CD4-positive, alpha-beta T cell (primary cell): Measurements from ENCODE around the gene KRTAP10-7. TPM values are rescaled to one million over a fixed set of nuclear protein-coding genes. Genes with fewer than 3 reads are reported as not detected.
A peak's percentile ranks its signal among the peaks of the same experiment; 100 is the strongest.

Experiments
- ATAC-seq: fragments of 200-7000 bp; cut with Tn5 transposase; one replicate; pipeline ENCODE4 v1.10.0; 2022; ENCODE audit warnings: mild to moderate bottlenecking; ENCODE audit not compliant: poor library complexity
- CTCF ChIA-PET: fragments of 350-600 bp; sonication (Branson Sonifier 250); formaldehyde crosslinking; loops from one replicate; lab custom pipeline; 2021; ENCODE audit warnings: antibody characterized with exemption, inconsistent platforms; lab: Charles Lee
- POLR2A ChIA-PET: fragments of 350-600 bp; sonication (Branson Sonifier 250); formaldehyde crosslinking; loops from one replicate; lab custom pipeline; 2021; ENCODE audit warnings: antibody characterized with exemption, inconsistent platforms; lab: Charles Lee
- DNase-seq, 14 experiments: peaks; one replicate each; pipeline ENCODE4 v3.0.0-alpha.2; 2013 to 2020; ENCODE audit warnings: mixed read lengths in 2 of 14
- H3K27ac ChIP-seq, 2 donors: one replicate each; pipeline versions ENCODE4 v1.5.1 to v1.7.0; 2013; ENCODE audit warnings: low read length in 2 of 2, low read depth in 1 of 2, mild to moderate bottlenecking in 1 of 2
- H3K27me3 ChIP-seq, 2 experiments: 1 replicate in 1 of 2; 2 replicates in 1 of 2; pipeline versions ENCODE4 v1.6.1 to v1.7.0; 2013; ENCODE audit warnings: low read length in 2 of 2, control low read depth in 1 of 2, mild to moderate bottlenecking in 1 of 2, moderate library complexity in 1 of 2; ENCODE audit not compliant: insufficient read depth in 2 of 2, control insufficient read depth in 1 of 2
- H3K36me3 ChIP-seq: one replicate; pipeline ENCODE4 v1.6.1; 2013; ENCODE audit warnings: low read length, control low read depth; ENCODE audit not compliant: insufficient read depth
- H3K4me1 ChIP-seq: one replicate; pipeline ENCODE4 v1.6.1; 2013; ENCODE audit warnings: low read length, control low read depth; ENCODE audit not compliant: insufficient read depth
- H3K4me3 ChIP-seq: one replicate; pipeline ENCODE4 v1.5.1; 2013; ENCODE audit warnings: mild to moderate bottlenecking, low read length, moderate library complexity
- H3K9me3 ChIP-seq, 2 experiments: 1 replicate in 1 of 2; 2 replicates in 1 of 2; pipeline versions ENCODE4 v1.6.1 to v1.7.0; 2013; ENCODE audit warnings: low read length in 2 of 2, mild to moderate bottlenecking in 2 of 2, control low read depth in 1 of 2, moderate library complexity in 1 of 2; ENCODE audit not compliant: control insufficient read depth in 1 of 2, insufficient read depth in 1 of 2
- H3K27ac Mint-ChIP-seq: one replicate; pipeline ENCODE4 v1.8.0; 2020; ENCODE audit warnings: mixed read lengths
- H3K27me3 Mint-ChIP-seq: one replicate; pipeline ENCODE4 v1.8.0; 2021; ENCODE audit warnings: mixed read lengths
- H3K36me3 Mint-ChIP-seq: one replicate; pipeline ENCODE4 v1.8.0; 2021; ENCODE audit warnings: low read depth, mixed read lengths
- H3K4me1 Mint-ChIP-seq: one replicate; pipeline ENCODE4 v1.8.0; 2021; ENCODE audit warnings: low read depth, mixed read lengths
- H3K4me3 Mint-ChIP-seq: one replicate; pipeline ENCODE4 v1.8.0; 2020; ENCODE audit warnings: mild to moderate bottlenecking, mixed read lengths
- H3K9me3 Mint-ChIP-seq: one replicate; pipeline ENCODE4 v1.8.0; 2020; ENCODE audit warnings: mixed read lengths
- intact Hi-C, 2 experiments: fragments of 100-400 bp; cut with DNase I in 1 of 2; cut with micrococcal nuclease in 1 of 2; formaldehyde crosslinking; loops; one replicate each; pipeline versions ENCODE4 v1.15.1 to v1.9.0; 2023 to 2025; cut with DNase I, micrococcal nuclease
- total RNA-seq, 174 experiments: library from RNA in 2 of 174; stranded (reverse) in 2 of 174; gene quantifications; one replicate each; pipeline ENCODE4 v1.2.3 and lab custom pipeline; 2021 to 2026
- TF ChIP-seq, protein P1 (sequence below): fragments of 200-600 bp; IDR thresholded peaks from one replicate; pipeline ENCODE4 v1.8.0; 2022; ENCODE audit warnings: antibody characterized with exemption, mild to moderate bottlenecking

Gene KRTAP10-7
- total RNA-seq, 2 experiments from 2014 or later: not detected

DNA sequence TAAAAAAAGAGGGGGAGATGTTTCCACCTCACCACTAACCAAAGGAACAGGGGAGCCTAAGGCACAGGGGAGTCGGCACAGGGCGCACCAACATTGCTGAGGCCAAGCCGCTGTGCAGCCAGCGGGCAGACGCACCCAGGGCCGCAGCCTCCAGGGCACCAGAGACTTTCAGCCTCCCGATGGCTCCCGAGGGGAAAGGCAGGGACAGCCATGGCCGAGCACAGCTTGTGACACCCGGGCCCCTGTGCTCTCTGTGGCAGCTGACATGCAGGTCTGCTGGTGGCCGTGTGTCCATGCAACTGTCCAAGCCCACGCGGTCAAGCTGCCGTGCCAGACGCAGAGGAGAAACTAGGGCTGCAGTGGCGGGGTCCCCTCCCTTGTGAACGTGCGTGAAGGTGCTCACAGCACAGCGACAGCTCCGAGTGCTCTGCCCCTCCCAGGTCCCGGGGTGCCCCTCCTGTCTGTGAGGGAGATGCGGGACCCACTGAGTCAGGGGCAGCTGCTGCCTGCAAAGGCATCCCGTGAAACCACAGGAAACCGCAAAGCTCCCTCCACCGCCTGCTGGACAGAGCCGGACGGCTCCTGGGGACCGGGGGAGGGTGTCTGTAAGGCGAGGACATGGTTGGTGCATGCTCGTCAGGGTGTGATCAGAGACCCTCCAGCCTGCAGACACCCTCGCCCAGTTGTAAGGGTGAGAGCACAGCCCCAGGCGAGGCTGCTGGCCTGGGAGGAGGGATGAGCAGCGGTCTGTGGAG, 48.3 kb downstream of the KRTAP10-7 start:
- DNase-seq (peak in 1 of 14 experiments; percentile 6), ATAC-seq (no peak)
- peaks cover 4% of the 10 kb centered on the region for H3K9me3 Mint-ChIP-seq
- ChIA-PET POLR2A (no interaction called here), CTCF (no interaction called here)
- no peaks in the 10 kb centered on the region for H3K36me3 ChIP-seq
- TF ChIP-seq, protein P1, sequence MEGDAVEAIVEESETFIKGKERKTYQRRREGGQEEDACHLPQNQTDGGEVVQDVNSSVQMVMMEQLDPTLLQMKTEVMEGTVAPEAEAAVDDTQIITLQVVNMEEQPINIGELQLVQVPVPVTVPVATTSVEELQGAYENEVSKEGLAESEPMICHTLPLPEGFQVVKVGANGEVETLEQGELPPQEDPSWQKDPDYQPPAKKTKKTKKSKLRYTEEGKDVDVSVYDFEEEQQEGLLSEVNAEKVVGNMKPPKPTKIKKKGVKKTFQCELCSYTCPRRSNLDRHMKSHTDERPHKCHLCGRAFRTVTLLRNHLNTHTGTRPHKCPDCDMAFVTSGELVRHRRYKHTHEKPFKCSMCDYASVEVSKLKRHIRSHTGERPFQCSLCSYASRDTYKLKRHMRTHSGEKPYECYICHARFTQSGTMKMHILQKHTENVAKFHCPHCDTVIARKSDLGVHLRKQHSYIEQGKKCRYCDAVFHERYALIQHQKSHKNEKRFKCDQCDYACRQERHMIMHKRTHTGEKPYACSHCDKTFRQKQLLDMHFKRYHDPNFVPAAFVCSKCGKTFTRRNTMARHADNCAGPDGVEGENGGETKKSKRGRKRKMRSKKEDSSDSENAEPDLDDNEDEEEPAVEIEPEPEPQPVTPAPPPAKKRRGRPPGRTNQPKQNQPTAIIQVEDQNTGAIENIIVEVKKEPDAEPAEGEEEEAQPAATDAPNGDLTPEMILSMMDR: no peak
- no peaks in the 10 kb centered on the region for H3K27me3 ChIP-seq
- H3K36me3 Mint-ChIP-seq: peaks cover 2% of the 10 kb centered on the region
- no peaks in the 10 kb centered on the region for H3K27me3 Mint-ChIP-seq
- no peak overlapping the region for H3K27ac ChIP-seq
- peaks cover 14 to 19% of the 10 kb centered on the region in 2 experiments for H3K9me3 ChIP-seq
- H3K27ac Mint-ChIP-seq: no peak overlapping the region
- intact Hi-C loops: no loop called here
- H3K4me3 ChIP-seq: no peak overlapping the region
- H3K4me1 ChIP-seq: peaks cover 5% of the 10 kb centered on the region
- H3K4me3 Mint-ChIP-seq: no peak overlapping the region
- peaks cover 6% of the 10 kb centered on the region for H3K4me1 Mint-ChIP-seq

DNA sequence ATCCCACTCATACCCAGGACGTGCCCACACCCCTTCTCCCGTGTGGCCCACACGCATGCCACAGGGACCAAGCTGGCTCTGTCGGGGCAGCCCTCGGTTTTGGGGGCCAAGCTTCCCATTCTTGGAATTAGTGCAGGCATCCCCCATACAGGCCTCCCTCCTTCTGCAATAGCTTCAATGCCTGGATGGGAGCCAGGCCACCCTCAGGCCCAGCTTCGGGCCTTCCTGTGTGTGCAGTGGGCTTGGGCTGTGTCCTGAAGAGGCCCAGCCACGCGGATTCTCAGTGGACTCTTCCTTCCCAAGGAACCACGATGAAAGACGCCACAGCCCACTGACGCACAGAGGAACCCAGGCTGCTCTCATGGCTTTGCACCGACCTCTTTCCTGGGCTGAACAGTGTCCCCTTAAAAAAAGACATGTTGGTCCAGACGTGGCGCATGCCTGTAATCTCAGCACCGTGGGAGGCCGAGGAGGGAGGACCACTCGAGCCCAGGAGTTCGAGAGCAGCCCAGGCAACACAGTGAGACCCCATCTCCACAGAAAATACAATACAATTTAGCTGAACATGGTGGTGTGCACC, 49.2 kb downstream of the KRTAP10-7 start:
- Histone ChIP-seq H3K27me3 (no peaks in the 10 kb centered on the region), H3K4me3 (no peak overlapping the region), H3K4me1 (peaks cover 14% of the 10 kb centered on the region), H3K36me3 (no peaks in the 10 kb centered on the region), H3K9me3 (peaks cover 5 to 25% of the 10 kb centered on the region in 2 experiments), H3K27ac (no peak overlapping the region)
- intact Hi-C loops: loop anchor here in 1 of 2 experiments (5.0 kb wide), 1 partner anchor 32 kb away; no protein-coding TSS in a partner anchor
- CTCF ChIA-PET: no interaction called here
- DNase-seq: peak in 1 of 14 experiments; percentile 5
- Mint-ChIP-seq H3K27me3 (no peaks in the 10 kb centered on the region), H3K4me1 (peaks cover 15% of the 10 kb centered on the region), H3K27ac (no peak overlapping the region), H3K36me3 (peaks cover 8% of the 10 kb centered on the region), H3K9me3 (peaks cover 8% of the 10 kb centered on the region), H3K4me3 (no peak overlapping the region)
- POLR2A ChIA-PET: no interaction called here
- no peak for ATAC-seq
- TF ChIP-seq, protein P1: no peak

DNA sequence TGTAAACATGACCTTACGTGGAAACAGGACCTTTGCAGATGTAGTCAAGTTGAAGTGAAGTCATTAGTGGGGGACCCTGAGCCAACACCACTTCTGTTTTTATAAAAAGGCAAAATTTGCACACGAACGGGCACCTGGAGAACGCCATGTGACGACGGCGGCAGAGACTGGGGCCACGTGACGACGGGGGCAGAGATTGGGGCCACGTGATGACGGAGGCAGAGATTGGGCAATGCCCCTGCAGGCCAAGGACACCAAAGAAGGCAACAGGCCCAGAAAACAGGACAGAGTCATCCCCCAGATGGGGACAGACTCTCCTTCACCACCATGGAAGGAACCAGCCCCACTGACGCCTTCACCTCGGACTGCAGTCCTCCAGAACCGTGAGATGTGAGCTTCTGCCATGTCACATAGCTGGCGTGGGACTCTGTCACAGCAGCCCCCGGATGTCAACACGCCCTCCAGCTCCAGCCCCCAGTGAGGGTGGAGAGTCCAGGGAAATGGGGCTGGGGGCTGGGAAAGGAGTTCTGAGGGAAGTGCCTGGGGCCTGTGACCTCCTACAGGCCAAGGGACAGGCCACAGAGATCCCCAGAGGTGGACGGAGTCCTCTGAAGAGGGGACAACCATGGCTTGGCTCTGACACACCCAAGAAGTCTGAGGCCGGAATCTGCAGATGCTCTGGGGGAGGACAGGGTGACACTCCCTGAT, 50.0 kb downstream of the KRTAP10-7 start:
- DNase-seq: peak in 1 of 14 experiments; percentile 8
- Mint-ChIP-seq H3K27ac (no peak overlapping the region), H3K36me3 (peaks cover 8% of the 10 kb centered on the region), H3K27me3 (no peaks in the 10 kb centered on the region), H3K9me3 (peaks cover 4% of the 10 kb centered on the region), H3K4me1 (peaks cover 17% of the 10 kb centered on the region), H3K4me3 (no peak overlapping the region)
- ChIA-PET CTCF (no interaction called here), POLR2A (no interaction called here)
- no peaks in the 10 kb centered on the region for H3K36me3 ChIP-seq
- H3K4me1 ChIP-seq: peaks cover 22% of the 10 kb centered on the region
- no peaks in the 10 kb centered on the region for H3K27me3 ChIP-seq
- peaks cover 0 to 27% of the 10 kb centered on the region in 2 experiments for H3K9me3 ChIP-seq
- TF ChIP-seq, protein P1: no peak
- H3K4me3 ChIP-seq: no peak overlapping the region
- no peak overlapping the region for H3K27ac ChIP-seq
- intact Hi-C loops: loop anchor here in 1 of 2 experiments (5.0 kb wide), 1 partner anchor 33 kb away; no protein-coding TSS in a partner anchor
- no peak for ATAC-seq
